Activated CD4-positive, alpha-beta T cell treated with anti-CD3 and anti-CD28 coated beads, Interleukin-2, amount 10 ng/mL, durations not matched to agents 7 days and 5 days (primary cell): Measurements from ENCODE around the gene CMTM1. TPM values are rescaled to one million over a fixed set of nuclear protein-coding genes. Genes with fewer than 3 reads are reported as not detected.

Experiments
- total RNA-seq, 2 experiments: library from RNA; stranded (reverse); gene quantifications; one replicate each; pipeline ENCODE4 v1.2.3, GENCODE V29; 2021

Gene CMTM1
- total RNA-seq, 2 experiments from 2014 or later = 12.3 to 15.3 TPM

Other genes starting within 250 kb of the CMTM1 start
- not detected for gene CDH5, start 199.7 kb upstream of the CMTM1 start, total RNA-seq
- not detected for gene BEAN1, start 139.1 kb upstream of the CMTM1 start, total RNA-seq
- gene TK2, start 16.3 kb upstream of the CMTM1 start, total RNA-seq = 1 to 10 TPM; 7.4 to 9.3 TPM
- 100 to 1,000 TPM; 124 to 132 TPM for gene CKLF, start 13.9 kb upstream of the CMTM1 start, total RNA-seq
- under 1 TPM; 0.73 to 0.97 TPM for gene CMTM2, start 13.0 kb downstream of the CMTM1 start, total RNA-seq
- 100 to 1,000 TPM; 100 to 107 TPM for gene CMTM3, start 38.3 kb downstream of the CMTM1 start, total RNA-seq
- gene CMTM4, start 130.3 kb downstream of the CMTM1 start, total RNA-seq = under 1 TPM; 0.73 to 0.84 TPM
- 10 to 100 TPM; 53.9 to 65.9 TPM for gene DYNC1LI2, start 185.2 kb downstream of the CMTM1 start, total RNA-seq
- under 1 TPM; 0.15 to 0.27 TPM for gene TERB1, start 235.1 kb downstream of the CMTM1 start, total RNA-seq